Endothelial cell of umbilical vein (primary cell): Measurements from ENCODE around the gene YPEL1.

ENCODE experiments used
- CTCF ChIP-seq, 2 donors: IDR thresholded peaks; 1 replicate in 1 of 2; 2 replicates in 1 of 2; pipeline ENCODE4 v1.5.1; 2011; ENCODE audit warnings: low read length in 2 of 2, mild to moderate bottlenecking in 2 of 2, moderate library complexity in 2 of 2, control low read depth in 1 of 2, inconsistent platforms in 1 of 2, low read depth in 1 of 2; ENCODE audit not compliant: insufficient read depth in 1 of 2; ENCODE audit errors: extremely low read depth in 1 of 2
- EZH2 ChIP-seq: IDR thresholded peaks from 2 replicates; pipeline ENCODE4 v1.6.1; 2012; ENCODE audit warnings: borderline replicate concordance, low read depth, mild to moderate bottlenecking, moderate library complexity, low read length, inconsistent platforms; ENCODE audit not compliant: severe bottlenecking
- GATA2 ChIP-seq: IDR thresholded peaks from 2 replicates; pipeline ENCODE4 v1.7.0; 2011; ENCODE audit warnings: low read depth, mild to moderate bottlenecking, moderate library complexity, mixed read lengths, low read length; ENCODE audit not compliant: insufficient read length, insufficient read depth
- JUN ChIP-seq: IDR thresholded peaks from 2 replicates; pipeline ENCODE4 v1.6.1; 2011; ENCODE audit warnings: borderline replicate concordance, low read depth; ENCODE audit not compliant: insufficient read length, insufficient read depth
- MAX ChIP-seq: IDR thresholded peaks from 2 replicates; pipeline ENCODE4 v1.6.1; 2011; ENCODE audit not compliant: insufficient read depth, insufficient read length
- MYC ChIP-seq: IDR thresholded peaks from one replicate; pipeline ENCODE4 v1.6.1; 2011; ENCODE audit warnings: mild to moderate bottlenecking, low read depth, low read length
- POLR2A ChIP-seq: IDR thresholded peaks from 2 replicates; pipeline ENCODE4 v1.6.1; 2012; ENCODE audit warnings: low read depth, mild to moderate bottlenecking, control low read depth, low read length
- POLR2AphosphoS5 ChIP-seq: IDR thresholded peaks from 2 replicates; pipeline ENCODE4 v1.6.1; 2012; ENCODE audit warnings: low read depth, mild to moderate bottlenecking, control low read depth, low read length, moderate library complexity; ENCODE audit not compliant: insufficient read depth

- no peak for TF ChIP-seq CTCF (IDR thresholded peaks at IDR 0.05; ENCODE audit: extremely low read depth in 1 of 2, insufficient read depth in 1 of 2, low read depth in 1 of 2, low read length in 2 of 2)
- TF ChIP-seq POLR2AphosphoS5, result no peak
- TF ChIP-seq POLR2A, result no peak
- no peak for TF ChIP-seq MAX
- no peak for TF ChIP-seq GATA2
- TF ChIP-seq MYC, result no peak
- no peak for TF ChIP-seq EZH2
- no peak for TF ChIP-seq JUN
These were observed 45.2 kb downstream of the YPEL1 start for GRCh38 chr22:21690401-21690801.
